22Rv1 (cell line): ENCODE data around the gene FAM50A.

Experiments used
- CTCF ChIP-seq: fragments of 450-650 bp; IDR thresholded peaks from 2 replicates; pipeline ENCODE4 v1.5.1; 2017; ENCODE audit warnings: mild to moderate bottlenecking
- ZFX ChIP-seq: fragments of 450-650 bp; IDR thresholded peaks from 2 replicates; pipeline ENCODE4 v1.6.1; 2017; ENCODE audit warnings: antibody characterized with exemption, borderline replicate concordance

DNA sequence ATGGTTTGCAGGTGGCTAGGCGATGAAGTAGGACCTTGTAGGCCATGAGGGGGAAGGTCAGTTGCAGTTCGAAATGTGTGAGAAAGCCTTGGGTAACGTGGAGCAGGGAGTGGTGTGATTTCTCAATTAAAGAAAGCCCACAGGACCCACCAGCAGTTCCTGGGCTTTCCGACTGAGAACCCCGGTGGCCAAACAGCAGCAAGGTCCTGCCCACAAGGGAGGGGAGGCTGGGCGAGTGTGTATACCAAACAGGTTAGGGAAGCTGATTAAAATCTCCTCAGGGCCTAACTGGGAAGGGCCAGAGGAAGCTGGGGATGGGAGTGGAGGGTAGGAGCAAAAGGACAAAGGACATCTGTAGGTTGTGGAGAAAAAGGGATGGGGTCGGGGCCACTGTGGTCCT lies 13.0 kb upstream of the FAM50A start:
- TF ChIP-seq CTCF: no peak
- no peak for TF ChIP-seq ZFX
